A549 (cell line): ENCODE measurements around the gene EML1. TPM values are rescaled to one million over a fixed set of nuclear protein-coding genes. Genes with fewer than 3 reads are reported as not detected.

Experiments
- ATAC-seq, 2 experiments: fragments of 200-7000 bp in 1 of 2; fragments of >200 bp in 1 of 2; cut with Nextera tagmentation in 1 of 2; cut with Tn5 transposase in 1 of 2; 3 replicates each; pipeline versions ENCODE4 v1.8.0 to v1.9.1; 2018 to 2020; ENCODE audit warnings: mild to moderate bottlenecking in 1 of 2, moderate library complexity in 1 of 2
- CTCF ChIA-PET: fragments of 300-600 bp; sonication (Branson Sonifier 250); formaldehyde crosslinking; extraction: SDS; loops from one replicate; lab custom pipeline; 2021; ENCODE audit warnings: antibody characterized with exemption, inconsistent platforms; lab: Yijun Ruan, JAX
- POLR2A ChIA-PET: fragments of 350-600 bp; formaldehyde crosslinking; extraction: SDS; loops from one replicate; lab custom pipeline; 2021; ENCODE audit warnings: antibody characterized with exemption, inconsistent platforms; lab: Yijun Ruan, JAX
- DNase-seq, 2 experiments: peaks; one replicate each; pipeline versions ENCODE4 v3.0.0 to v3.0.0-alpha.2; 2011 to 2016; ENCODE audit warnings: low read depth in 1 of 2, low spot score in 1 of 2
- FAIRE-seq: peaks from 2 replicates; lab custom pipeline; 2011; peaks lifted over from hg19 to GRCh38; lab: Jason Lieb, UNC
- H3K27ac ChIP-seq, 2 experiments: fragments of >200 bp; sonication (Bioruptor Twin); formaldehyde crosslinking; 3 replicates each; pipeline ENCODE4 v1.5.1; 2016 to 2017
- H3K4me1 ChIP-seq: fragments of >200 bp; sonication (Bioruptor Twin); formaldehyde crosslinking; 3 replicates; pipeline ENCODE4 v1.6.1; 2016
- H3K4me2 ChIP-seq: fragments of >200 bp; sonication (Bioruptor Twin); formaldehyde crosslinking; 3 replicates; pipeline ENCODE4 v1.6.1; 2016
- H3K4me3 ChIP-seq: fragments of >200 bp; sonication (Bioruptor Twin); formaldehyde crosslinking; 3 replicates; pipeline ENCODE4 v1.5.1; 2016
- H3K9me3 ChIP-seq: fragments of >200 bp; sonication (Bioruptor Twin); formaldehyde crosslinking; 3 replicates; pipeline ENCODE4 v1.6.1; 2016
- CEBPB ChIP-seq, 2 experiments: fragments of >200 bp in 1 of 2; sonication (Bioruptor Twin) in 1 of 2; formaldehyde crosslinking in 1 of 2; IDR thresholded peaks; 2 replicates each; pipeline ENCODE4 v1.6.1; 2012 to 2016
- EP300 ChIP-seq, 2 experiments: fragments of >200 bp; sonication (Bioruptor Twin); formaldehyde crosslinking; IDR thresholded peaks; 2 replicates in 1 of 2; 3 replicates in 1 of 2; pipeline ENCODE4 v1.6.1; 2016 to 2017
- ESRRA ChIP-seq: fragments of 150-350 bp; IDR thresholded peaks from 2 replicates; pipeline ENCODE4 v1.6.1; 2014; ENCODE audit warnings: mild to moderate bottlenecking, low read length, borderline replicate concordance
- FOXS1 ChIP-seq: fragments of 250-450 bp; sonication (Bioruptor Pico); IDR thresholded peaks from 2 replicates; pipeline ENCODE4 v1.5.0; 2020; ENCODE audit warnings: mild to moderate bottlenecking, moderate library complexity
- HOXB13 ChIP-seq: fragments of 250-450 bp; sonication (Bioruptor Pico); IDR thresholded peaks from 2 replicates; pipeline ENCODE4 v1.5.0; 2020; ENCODE audit warnings: low read depth, mild to moderate bottlenecking, moderate library complexity
- HOXB5 ChIP-seq: fragments of 250-450 bp; sonication (Bioruptor Pico); IDR thresholded peaks from 2 replicates; pipeline ENCODE4 v1.5.0; 2020; ENCODE audit warnings: mild to moderate bottlenecking, moderate library complexity
- JUN ChIP-seq, 2 experiments: fragments of >200 bp; sonication (Bioruptor Twin); formaldehyde crosslinking; IDR thresholded peaks; 2 replicates in 1 of 2; 3 replicates in 1 of 2; pipeline ENCODE4 v1.6.1; 2016 to 2017
- JUNB ChIP-seq: fragments of >200 bp; sonication (Bioruptor Twin); formaldehyde crosslinking; IDR thresholded peaks from 2 replicates; pipeline ENCODE4 v1.6.1; 2016
- MAZ ChIP-seq: fragments of 150-350 bp; IDR thresholded peaks from 2 replicates; pipeline ENCODE4 v1.6.1; 2014; ENCODE audit warnings: antibody characterized with exemption, low read depth, low read length, borderline replicate concordance
- MYC ChIP-seq: IDR thresholded peaks from 2 replicates; pipeline ENCODE4 v1.6.1; 2012; ENCODE audit warnings: mild to moderate bottlenecking, inconsistent platforms, low read length, improper control_type of control experiment, borderline replicate concordance
- NPAS2 ChIP-seq: fragments of 250-450 bp; sonication (Bioruptor Pico); IDR thresholded peaks from 2 replicates; pipeline ENCODE4 v1.8.0; 2022; ENCODE audit warnings: mild to moderate bottlenecking, moderate library complexity, borderline replicate concordance
- RAD21 ChIP-seq, 2 experiments: fragments of >200 bp in 1 of 2; sonication (Bioruptor Twin) in 1 of 2; formaldehyde crosslinking in 1 of 2; IDR thresholded peaks in 1 of 2; conservative IDR thresholded peaks in 1 of 2; 2 replicates in 1 of 2; 3 replicates in 1 of 2; pipeline ENCODE4 v1.6.1; 2012 to 2018; ENCODE audit warnings: inconsistent platforms in 1 of 2
- RARB ChIP-seq: fragments of 250-450 bp; sonication (Bioruptor Pico); IDR thresholded peaks from 2 replicates; pipeline ENCODE4 v1.8.0; 2021; ENCODE audit warnings: mild to moderate bottlenecking, moderate library complexity
- RCOR1 ChIP-seq: fragments of 150-350 bp; IDR thresholded peaks from 2 replicates; pipeline ENCODE4 v1.6.1; 2014; ENCODE audit warnings: antibody characterized with exemption, low read length, low read depth
- SREBF2 ChIP-seq: fragments of 450-650 bp; IDR thresholded peaks from 2 replicates; pipeline ENCODE4 v1.6.1; 2014; ENCODE audit warnings: mild to moderate bottlenecking, moderate library complexity
- TP53 ChIP-seq: fragments of 250-450 bp; sonication (Bioruptor Pico); IDR thresholded peaks from 2 replicates; pipeline ENCODE4 v1.5.0; 2021; ENCODE audit warnings: mild to moderate bottlenecking, moderate library complexity
- WGBS: methylation state at CpG from one replicate; pipeline ENCODE4 v1.1.6; 2017; ENCODE audit errors: missing lambda C conversion rate; 5-methylcytosine and 5-hydroxymethylcytosine counted together
- polyA plus RNA-seq, 4 experiments: library from polyadenylated mRNA; depleted of rRNA in 3 of 4; stranded (reverse); fragments of >200 nt; fragmentation: RNase III in 1 of 4; extraction: RNeasy Plus Mini Kit Qiagen cat#74134 plus additional on column Dnase treatment in 1 of 4; gene quantifications; 2 replicates in 3 of 4; 3 replicates in 1 of 4; pipeline ENCODE4 v1.2.3, GENCODE V29; 2011 to 2017
- TF ChIP-seq, protein P1 (sequence below): fragments of 200-600 bp; sonication (generic); IDR thresholded peaks from 2 replicates; pipeline ENCODE4 v1.6.1; 2016; ENCODE audit warnings: antibody characterized with exemption, mild to moderate bottlenecking, moderate library complexity
- TF ChIP-seq, protein P2 (sequence below): IDR thresholded peaks from 2 replicates; pipeline ENCODE4 v1.6.1; 2012
- TF ChIP-seq, protein P3 (sequence below): fragments of 150-350 bp; IDR thresholded peaks from 2 replicates; pipeline ENCODE4 v1.6.1; 2014; ENCODE audit warnings: low read depth, mild to moderate bottlenecking, low read length
- TF ChIP-seq, protein P4 (sequence below): fragments of 250-450 bp; sonication (Bioruptor Pico); IDR thresholded peaks from 2 replicates; pipeline ENCODE4 v1.5.0; 2021; ENCODE audit warnings: mild to moderate bottlenecking, moderate library complexity, borderline replicate concordance
- TF ChIP-seq, protein P5 (sequence below): fragments of 450-650 bp; IDR thresholded peaks from 2 replicates; pipeline ENCODE4 v1.6.1; 2014; ENCODE audit warnings: antibody characterized with exemption
- TF ChIP-seq, protein P6 (sequence below): IDR thresholded peaks from 2 replicates; pipeline ENCODE4 v1.6.1; 2012; ENCODE audit warnings: low read depth, borderline replicate concordance

EML1 gene
- polyA plus RNA-seq, 2 of the 4 experiments (the other 2 are of a cell fraction), result 29.7 to 30.8 TPM

DNA sequence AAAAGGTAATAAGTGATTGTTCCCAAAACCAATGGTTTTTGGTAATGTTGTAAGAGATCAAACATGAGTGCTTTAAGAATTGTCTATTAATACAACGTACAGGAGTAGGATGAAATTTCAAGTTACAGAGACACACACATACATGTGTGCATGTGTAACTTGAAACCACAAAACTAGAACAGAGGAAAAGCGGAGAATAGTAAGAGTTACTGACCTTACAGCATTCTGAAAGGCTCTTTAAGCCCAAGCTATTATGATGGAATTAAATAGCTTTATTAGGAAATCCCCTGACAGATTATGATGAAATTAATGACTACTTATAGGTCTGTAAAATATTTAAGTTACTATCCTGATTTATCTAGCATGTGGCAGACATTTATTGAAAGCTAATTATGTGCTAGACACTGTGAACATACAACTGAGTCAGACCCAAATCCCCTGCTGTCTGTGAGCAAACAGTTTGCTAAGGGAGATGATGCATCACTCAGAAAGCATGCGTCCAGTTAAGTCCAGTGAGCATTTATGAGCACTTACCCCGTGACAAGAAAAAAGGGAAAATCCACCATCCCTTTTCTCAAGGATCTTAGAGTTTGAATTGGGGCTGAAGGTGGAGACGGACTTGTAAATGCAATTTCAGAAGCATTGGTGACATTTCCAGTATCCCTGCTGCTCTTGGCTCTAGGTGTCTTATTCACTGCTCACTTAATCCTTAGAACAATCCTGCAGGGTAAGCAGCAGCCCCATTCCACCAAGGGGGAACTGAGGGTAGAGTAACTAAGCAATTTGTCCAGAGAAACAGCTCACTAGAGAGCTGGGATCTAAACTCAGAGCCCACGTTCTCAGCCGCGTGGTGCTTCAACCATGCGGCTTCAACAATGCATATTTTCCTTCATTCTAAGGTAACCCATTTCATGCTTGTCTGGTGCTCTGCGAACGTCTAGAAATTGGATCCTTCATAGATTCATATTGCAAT, 117.4 kb downstream of the EML1 start (continued):
- TF ChIP-seq RAD21 (conservative IDR thresholded peaks at IDR 0.05 in 1 of 2, IDR thresholded peaks at IDR 0.05 in 1 of 2), result peak in 1 of 2 experiments; percentile 2; a peak in 1 of 5 replicates
- TF ChIP-seq, all 56 proteins: peak for 9

DNA sequence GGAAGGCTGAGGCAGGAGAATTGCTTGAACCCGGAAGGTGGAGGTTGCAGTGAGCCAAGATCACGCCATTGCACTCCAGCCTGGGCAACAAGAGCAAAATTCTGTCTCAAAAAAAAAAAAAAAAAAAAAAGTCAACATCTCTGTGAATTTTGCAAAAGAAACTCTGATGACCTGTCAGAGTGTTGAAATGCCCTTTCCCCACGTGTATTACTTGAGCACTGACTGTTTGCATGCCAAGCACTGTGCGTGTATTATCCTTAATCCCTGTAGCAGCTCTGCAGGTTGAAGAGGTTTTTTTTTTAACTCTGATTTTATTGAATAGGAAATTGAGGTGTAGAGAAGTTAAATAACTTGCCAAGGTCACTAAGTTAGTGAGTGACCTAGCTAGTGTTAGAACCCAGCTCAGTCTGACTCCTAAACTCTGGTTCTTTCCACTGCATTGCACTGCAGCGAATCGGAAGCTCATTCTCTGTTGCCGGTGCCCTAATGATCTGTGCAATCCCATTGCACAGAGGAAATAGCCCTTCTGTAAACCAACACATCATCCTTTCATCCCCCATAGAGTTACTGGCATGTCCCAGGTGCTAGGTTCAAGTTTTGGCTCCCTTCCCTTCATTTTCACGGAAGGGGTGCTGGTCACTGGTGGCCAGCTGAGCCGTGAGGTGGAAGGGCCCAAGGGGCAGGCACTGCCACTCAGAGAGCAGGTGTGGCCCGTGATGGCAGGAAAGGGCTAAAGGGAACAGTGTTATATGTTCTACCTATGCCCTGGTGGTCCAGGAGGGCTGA, 122.3 kb downstream of the EML1 start:
- ChIA-PET POLR2A (interaction anchor here (0.6 kb wide), 1 partner anchor 216 kb away, joined by 3 read pairs; no protein-coding TSS in a partner anchor), CTCF (interaction anchor here (0.7 to 7.3 kb wide), 7 partner anchors 14 to 186 kb away, joined by 3 to 27 read pairs (median 6); no protein-coding TSS in a partner anchor)
- H3K4me3 ChIP-seq, result no peak overlapping the region
- H3K27ac ChIP-seq, result no peak overlapping the region
- no peak overlapping the region for H3K4me2 ChIP-seq
- TF ChIP-seq EP300 (IDR thresholded peaks at IDR 0.05), result no peak
- TF ChIP-seq JUNB, result no peak
- TF ChIP-seq MYC, result no peak
- TF ChIP-seq RAD21 (conservative IDR thresholded peaks at IDR 0.05 in 1 of 2, IDR thresholded peaks at IDR 0.05 in 1 of 2), result no peak
- TF ChIP-seq, protein P1, sequence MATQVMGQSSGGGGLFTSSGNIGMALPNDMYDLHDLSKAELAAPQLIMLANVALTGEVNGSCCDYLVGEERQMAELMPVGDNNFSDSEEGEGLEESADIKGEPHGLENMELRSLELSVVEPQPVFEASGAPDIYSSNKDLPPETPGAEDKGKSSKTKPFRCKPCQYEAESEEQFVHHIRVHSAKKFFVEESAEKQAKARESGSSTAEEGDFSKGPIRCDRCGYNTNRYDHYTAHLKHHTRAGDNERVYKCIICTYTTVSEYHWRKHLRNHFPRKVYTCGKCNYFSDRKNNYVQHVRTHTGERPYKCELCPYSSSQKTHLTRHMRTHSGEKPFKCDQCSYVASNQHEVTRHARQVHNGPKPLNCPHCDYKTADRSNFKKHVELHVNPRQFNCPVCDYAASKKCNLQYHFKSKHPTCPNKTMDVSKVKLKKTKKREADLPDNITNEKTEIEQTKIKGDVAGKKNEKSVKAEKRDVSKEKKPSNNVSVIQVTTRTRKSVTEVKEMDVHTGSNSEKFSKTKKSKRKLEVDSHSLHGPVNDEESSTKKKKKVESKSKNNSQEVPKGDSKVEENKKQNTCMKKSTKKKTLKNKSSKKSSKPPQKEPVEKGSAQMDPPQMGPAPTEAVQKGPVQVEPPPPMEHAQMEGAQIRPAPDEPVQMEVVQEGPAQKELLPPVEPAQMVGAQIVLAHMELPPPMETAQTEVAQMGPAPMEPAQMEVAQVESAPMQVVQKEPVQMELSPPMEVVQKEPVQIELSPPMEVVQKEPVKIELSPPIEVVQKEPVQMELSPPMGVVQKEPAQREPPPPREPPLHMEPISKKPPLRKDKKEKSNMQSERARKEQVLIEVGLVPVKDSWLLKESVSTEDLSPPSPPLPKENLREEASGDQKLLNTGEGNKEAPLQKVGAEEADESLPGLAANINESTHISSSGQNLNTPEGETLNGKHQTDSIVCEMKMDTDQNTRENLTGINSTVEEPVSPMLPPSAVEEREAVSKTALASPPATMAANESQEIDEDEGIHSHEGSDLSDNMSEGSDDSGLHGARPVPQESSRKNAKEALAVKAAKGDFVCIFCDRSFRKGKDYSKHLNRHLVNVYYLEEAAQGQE, result no peak
- no peak for TF ChIP-seq MAZ
- TF ChIP-seq, protein P2, sequence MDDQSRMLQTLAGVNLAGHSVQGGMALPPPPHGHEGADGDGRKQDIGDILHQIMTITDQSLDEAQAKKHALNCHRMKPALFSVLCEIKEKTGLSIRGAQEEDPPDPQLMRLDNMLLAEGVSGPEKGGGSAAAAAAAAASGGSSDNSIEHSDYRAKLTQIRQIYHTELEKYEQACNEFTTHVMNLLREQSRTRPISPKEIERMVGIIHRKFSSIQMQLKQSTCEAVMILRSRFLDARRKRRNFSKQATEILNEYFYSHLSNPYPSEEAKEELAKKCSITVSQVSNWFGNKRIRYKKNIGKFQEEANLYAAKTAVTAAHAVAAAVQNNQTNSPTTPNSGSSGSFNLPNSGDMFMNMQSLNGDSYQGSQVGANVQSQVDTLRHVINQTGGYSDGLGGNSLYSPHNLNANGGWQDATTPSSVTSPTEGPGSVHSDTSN, result no peak
- TF ChIP-seq, protein P3, sequence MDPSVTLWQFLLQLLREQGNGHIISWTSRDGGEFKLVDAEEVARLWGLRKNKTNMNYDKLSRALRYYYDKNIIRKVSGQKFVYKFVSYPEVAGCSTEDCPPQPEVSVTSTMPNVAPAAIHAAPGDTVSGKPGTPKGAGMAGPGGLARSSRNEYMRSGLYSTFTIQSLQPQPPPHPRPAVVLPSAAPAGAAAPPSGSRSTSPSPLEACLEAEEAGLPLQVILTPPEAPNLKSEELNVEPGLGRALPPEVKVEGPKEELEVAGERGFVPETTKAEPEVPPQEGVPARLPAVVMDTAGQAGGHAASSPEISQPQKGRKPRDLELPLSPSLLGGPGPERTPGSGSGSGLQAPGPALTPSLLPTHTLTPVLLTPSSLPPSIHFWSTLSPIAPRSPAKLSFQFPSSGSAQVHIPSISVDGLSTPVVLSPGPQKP, result no peak
- 89% methylated on average over 10 of the region's 10 CpGs for WGBS
- peaks cover 19% of the 10 kb centered on the region for H3K4me1 ChIP-seq
- H3K9me3 ChIP-seq, result no peaks in the 10 kb centered on the region
- no peak for DNase-seq
- ATAC-seq, result no peak
- FAIRE-seq, result no peak

DNA sequence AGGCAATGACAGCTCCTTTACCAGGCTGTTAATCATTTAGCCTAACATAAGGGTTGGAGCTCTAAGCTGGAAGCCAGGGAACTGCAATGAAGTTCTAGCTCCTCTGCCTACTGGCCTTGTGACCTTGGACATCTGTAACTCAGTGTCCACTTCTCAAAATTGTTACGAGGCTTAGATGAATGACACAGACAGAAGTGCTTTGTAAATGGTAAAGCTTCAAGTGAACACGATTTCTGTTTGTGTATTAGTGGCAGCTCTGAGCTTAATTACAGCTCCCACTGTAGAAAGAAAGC, 122.8 kb downstream of the EML1 start:
- no peak for FAIRE-seq
- Histone ChIP-seq H3K27ac (no peak overlapping the region), H3K9me3 (no peaks in the 10 kb centered on the region), H3K4me2 (no peak overlapping the region), H3K4me1 (peaks cover 14% of the 10 kb centered on the region), H3K4me3 (no peak overlapping the region)
- CTCF ChIA-PET, result interaction anchor here (0.7 to 7.3 kb wide), 6 partner anchors 14 to 186 kb away, joined by 3 to 27 read pairs (median 8); no protein-coding TSS in a partner anchor
- POLR2A ChIA-PET, result no interaction called here
- WGBS, result 80% methylated on average over 2 of the region's 2 CpGs
- no peak for ATAC-seq
- DNase-seq, result no peak
- TF ChIP-seq ESRRA (no peak), NPAS2 (CRISPR knock-in tag) (no peak), FOXS1 (CRISPR knock-in tag) (no peak), RCOR1 (no peak), RARB (CRISPR knock-in tag) (no peak), HOXB13 (no peak), TP53 (CRISPR knock-in tag) (no peak), CEBPB (IDR thresholded peaks at IDR 0.05) (no peak), HOXB5 (CRISPR knock-in tag) (no peak), RAD21 (conservative IDR thresholded peaks at IDR 0.05 in 1 of 2, IDR thresholded peaks at IDR 0.05 in 1 of 2) (no peak), SREBF2 (no peak), JUN (IDR thresholded peaks at IDR 0.05) (no peak)
- TF ChIP-seq, protein P4, sequence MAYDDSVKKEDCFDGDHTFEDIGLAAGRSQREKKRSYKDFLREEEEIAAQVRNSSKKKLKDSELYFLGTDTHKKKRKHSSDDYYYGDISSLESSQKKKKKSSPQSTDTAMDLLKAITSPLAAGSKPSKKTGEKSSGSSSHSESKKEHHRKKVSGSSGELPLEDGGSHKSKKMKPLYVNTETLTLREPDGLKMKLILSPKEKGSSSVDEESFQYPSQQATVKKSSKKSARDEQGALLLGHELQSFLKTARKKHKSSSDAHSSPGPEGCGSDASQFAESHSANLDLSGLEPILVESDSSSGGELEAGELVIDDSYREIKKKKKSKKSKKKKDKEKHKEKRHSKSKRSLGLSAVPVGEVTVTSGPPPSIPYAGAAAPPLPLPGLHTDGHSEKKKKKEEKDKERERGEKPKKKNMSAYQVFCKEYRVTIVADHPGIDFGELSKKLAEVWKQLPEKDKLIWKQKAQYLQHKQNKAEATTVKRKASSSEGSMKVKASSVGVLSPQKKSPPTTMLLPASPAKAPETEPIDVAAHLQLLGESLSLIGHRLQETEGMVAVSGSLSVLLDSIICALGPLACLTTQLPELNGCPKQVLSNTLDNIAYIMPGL (CRISPR knock-in tag), result no peak
- TF ChIP-seq, protein P5, sequence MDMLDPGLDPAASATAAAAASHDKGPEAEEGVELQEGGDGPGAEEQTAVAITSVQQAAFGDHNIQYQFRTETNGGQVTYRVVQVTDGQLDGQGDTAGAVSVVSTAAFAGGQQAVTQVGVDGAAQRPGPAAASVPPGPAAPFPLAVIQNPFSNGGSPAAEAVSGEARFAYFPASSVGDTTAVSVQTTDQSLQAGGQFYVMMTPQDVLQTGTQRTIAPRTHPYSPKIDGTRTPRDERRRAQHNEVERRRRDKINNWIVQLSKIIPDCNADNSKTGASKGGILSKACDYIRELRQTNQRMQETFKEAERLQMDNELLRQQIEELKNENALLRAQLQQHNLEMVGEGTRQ, result no peak
- TF ChIP-seq, protein P6, sequence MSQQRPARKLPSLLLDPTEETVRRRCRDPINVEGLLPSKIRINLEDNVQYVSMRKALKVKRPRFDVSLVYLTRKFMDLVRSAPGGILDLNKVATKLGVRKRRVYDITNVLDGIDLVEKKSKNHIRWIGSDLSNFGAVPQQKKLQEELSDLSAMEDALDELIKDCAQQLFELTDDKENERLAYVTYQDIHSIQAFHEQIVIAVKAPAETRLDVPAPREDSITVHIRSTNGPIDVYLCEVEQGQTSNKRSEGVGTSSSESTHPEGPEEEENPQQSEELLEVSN, result no peak
